ENCODE results near the gene STXBP1. TPM values are rescaled to one million over a fixed set of nuclear protein-coding genes. Genes with fewer than 3 reads are reported as not detected.

STXBP1 gene
- total RNA-seq, 1 experiment from 2014 or later = 10.9 TPM

DNA sequence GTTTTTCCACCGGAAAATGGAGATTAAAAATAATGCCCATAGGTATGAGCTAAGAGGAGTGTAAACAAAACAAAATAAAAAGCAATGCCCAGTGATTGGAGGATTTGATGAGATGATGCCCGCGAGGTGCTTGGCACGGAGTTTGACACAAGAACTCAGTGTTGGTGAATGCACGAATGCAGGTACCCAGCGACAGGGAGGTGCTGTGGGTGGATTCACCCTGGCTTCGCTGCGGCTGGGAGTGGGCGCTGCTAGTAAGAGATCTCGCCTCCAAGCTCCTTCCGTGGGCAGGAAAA is 526 bp upstream of the STXBP1 start:
- intact Hi-C loops (cut with micrococcal nuclease; ENCODE audit: unreplicated experiment) = no loop called here
- ChIA-PET CTCF (no interaction called here), POLR2A (ENCODE audit: low non-redundant PET) (no interaction called here)
- H3K4me3 ChIP-seq (ENCODE audit: low read depth, low read length, poor library complexity, severe bottlenecking) = peak overlapping the region; percentile 69
- no peaks in the 10 kb centered on the region for H3K36me3 ChIP-seq (ENCODE audit: insufficient read depth, low read length, poor library complexity, severe bottlenecking)
- DNase-seq (ENCODE audit: low spot score) = no peak
- H3K27ac ChIP-seq (ENCODE audit: low read depth, low read length, poor library complexity, severe bottlenecking) = no peak overlapping the region
- peaks cover 36% of the 10 kb centered on the region for H3K27me3 ChIP-seq (replicated peaks; ENCODE audit: insufficient read depth, low read depth, low read length, poor library complexity)
- TF ChIP-seq, protein P1, sequence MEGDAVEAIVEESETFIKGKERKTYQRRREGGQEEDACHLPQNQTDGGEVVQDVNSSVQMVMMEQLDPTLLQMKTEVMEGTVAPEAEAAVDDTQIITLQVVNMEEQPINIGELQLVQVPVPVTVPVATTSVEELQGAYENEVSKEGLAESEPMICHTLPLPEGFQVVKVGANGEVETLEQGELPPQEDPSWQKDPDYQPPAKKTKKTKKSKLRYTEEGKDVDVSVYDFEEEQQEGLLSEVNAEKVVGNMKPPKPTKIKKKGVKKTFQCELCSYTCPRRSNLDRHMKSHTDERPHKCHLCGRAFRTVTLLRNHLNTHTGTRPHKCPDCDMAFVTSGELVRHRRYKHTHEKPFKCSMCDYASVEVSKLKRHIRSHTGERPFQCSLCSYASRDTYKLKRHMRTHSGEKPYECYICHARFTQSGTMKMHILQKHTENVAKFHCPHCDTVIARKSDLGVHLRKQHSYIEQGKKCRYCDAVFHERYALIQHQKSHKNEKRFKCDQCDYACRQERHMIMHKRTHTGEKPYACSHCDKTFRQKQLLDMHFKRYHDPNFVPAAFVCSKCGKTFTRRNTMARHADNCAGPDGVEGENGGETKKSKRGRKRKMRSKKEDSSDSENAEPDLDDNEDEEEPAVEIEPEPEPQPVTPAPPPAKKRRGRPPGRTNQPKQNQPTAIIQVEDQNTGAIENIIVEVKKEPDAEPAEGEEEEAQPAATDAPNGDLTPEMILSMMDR (conservative IDR thresholded peaks at IDR 0.05; ENCODE audit: low read depth, low read length) = no peak
- TF ChIP-seq EZH2 (IDR thresholded peaks at IDR 0.05; ENCODE audit: borderline replicate concordance, low read depth, low read length, poor library complexity, severe bottlenecking) = no peak
- BruUV-seq (replicated peaks) = no TSS peak
- H3K9me3 ChIP-seq (ENCODE audit: low read depth, low read length, poor library complexity, severe bottlenecking) = no peaks in the 10 kb centered on the region
- H3K4me1 ChIP-seq (ENCODE audit: insufficient read depth, low read length, poor library complexity, severe bottlenecking) = peaks cover 6% of the 10 kb centered on the region

DNA sequence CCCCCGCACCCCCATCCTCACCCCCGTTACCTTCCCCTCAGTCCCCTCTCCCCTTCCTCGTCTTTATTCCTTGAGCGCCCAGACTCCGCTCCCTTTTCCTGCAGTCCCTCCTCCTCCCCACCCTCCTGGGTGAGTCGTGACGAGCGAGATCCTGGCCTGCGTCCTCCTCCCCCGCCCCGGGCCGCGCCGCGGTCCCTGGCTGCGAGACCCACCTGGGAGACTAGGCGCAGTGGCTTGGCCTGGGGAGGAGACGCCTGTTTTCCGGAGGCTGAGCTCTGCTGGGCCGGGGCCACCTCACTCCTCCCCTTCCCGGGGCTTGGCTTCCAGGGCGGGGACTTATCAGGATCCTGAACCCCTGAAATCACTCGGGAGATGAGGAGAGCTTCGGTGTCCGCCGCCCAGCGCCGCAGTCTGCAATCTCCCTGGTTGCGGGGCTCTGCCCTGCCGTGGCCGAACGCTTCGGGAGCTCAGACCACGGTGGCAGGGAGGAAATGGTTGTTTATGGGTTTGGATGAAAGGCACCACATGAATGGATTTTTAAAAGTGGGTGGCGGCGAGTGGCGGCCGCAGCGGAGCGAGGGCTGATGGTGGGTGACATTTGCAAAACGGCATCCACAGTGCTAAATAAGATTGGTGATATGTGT is 984 bp downstream of the STXBP1 start:
- no peak overlapping the region for H3K27ac ChIP-seq (ENCODE audit: low read depth, low read length, poor library complexity, severe bottlenecking)
- BruUV-seq (replicated peaks) = no TSS peak
- TF ChIP-seq, protein P1 (conservative IDR thresholded peaks at IDR 0.05; ENCODE audit: low read depth, low read length) = no peak
- TF ChIP-seq EZH2 (IDR thresholded peaks at IDR 0.05; ENCODE audit: borderline replicate concordance, low read depth, low read length, poor library complexity, severe bottlenecking) = peak; percentile 44
- no peak for DNase-seq (ENCODE audit: low spot score)
- peaks cover 36% of the 10 kb centered on the region for H3K27me3 ChIP-seq (replicated peaks; ENCODE audit: insufficient read depth, low read depth, low read length, poor library complexity)
- peaks cover 6% of the 10 kb centered on the region for H3K4me1 ChIP-seq (ENCODE audit: insufficient read depth, low read length, poor library complexity, severe bottlenecking)
- POLR2A ChIA-PET (ENCODE audit: low non-redundant PET) = no interaction called here
- CTCF ChIA-PET = no interaction called here
- intact Hi-C loops (cut with micrococcal nuclease; ENCODE audit: unreplicated experiment) = no loop called here
- peak overlapping the region; percentile 69 for H3K4me3 ChIP-seq (ENCODE audit: low read depth, low read length, poor library complexity, severe bottlenecking)
- no peaks in the 10 kb centered on the region for H3K9me3 ChIP-seq (ENCODE audit: low read depth, low read length, poor library complexity, severe bottlenecking)
- no peaks in the 10 kb centered on the region for H3K36me3 ChIP-seq (ENCODE audit: insufficient read depth, low read length, poor library complexity, severe bottlenecking)

DNA sequence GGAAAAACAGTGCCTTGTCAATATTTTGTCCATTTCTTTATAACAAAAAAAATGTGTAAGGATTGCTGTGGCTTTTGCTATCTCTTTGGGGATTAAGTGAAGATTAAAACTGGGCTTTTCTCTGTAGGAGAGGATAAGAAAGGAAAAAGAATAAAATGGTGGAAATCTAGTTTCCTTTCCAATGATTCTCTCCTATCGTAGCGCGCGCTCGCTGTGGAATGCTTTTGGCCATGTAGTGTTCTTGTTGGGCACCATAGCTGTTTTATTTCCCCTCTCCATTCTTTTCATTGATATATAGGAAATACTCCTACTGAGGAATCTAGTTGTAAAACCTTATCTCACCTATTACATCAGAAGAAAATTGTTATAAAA is 1.5 kb downstream of the STXBP1 start:
- BruUV-seq (replicated peaks) = TSS peak; percentile 65
- H3K36me3 ChIP-seq (ENCODE audit: insufficient read depth, low read length, poor library complexity, severe bottlenecking) = no peaks in the 10 kb centered on the region
- H3K9me3 ChIP-seq (ENCODE audit: low read depth, low read length, poor library complexity, severe bottlenecking) = no peaks in the 10 kb centered on the region
- H3K27me3 ChIP-seq (replicated peaks; ENCODE audit: insufficient read depth, low read depth, low read length, poor library complexity) = peaks cover 36% of the 10 kb centered on the region
- H3K4me3 ChIP-seq (ENCODE audit: low read depth, low read length, poor library complexity, severe bottlenecking) = peak overlapping the region; percentile 69
- peaks cover 6% of the 10 kb centered on the region for H3K4me1 ChIP-seq (ENCODE audit: insufficient read depth, low read length, poor library complexity, severe bottlenecking)
- TF ChIP-seq, protein P1 (conservative IDR thresholded peaks at IDR 0.05; ENCODE audit: low read depth, low read length) = no peak
- TF ChIP-seq EZH2 (IDR thresholded peaks at IDR 0.05; ENCODE audit: borderline replicate concordance, low read depth, low read length, poor library complexity, severe bottlenecking) = no peak
- DNase-seq (ENCODE audit: low spot score) = no peak
- no peak overlapping the region for H3K27ac ChIP-seq (ENCODE audit: low read depth, low read length, poor library complexity, severe bottlenecking)
- intact Hi-C loops (cut with micrococcal nuclease; ENCODE audit: unreplicated experiment) = no loop called here
- CTCF ChIA-PET = no interaction called here
- POLR2A ChIA-PET (ENCODE audit: low non-redundant PET) = no interaction called here
